Kidney (tissue), 14 donors: ENCODE results near the gene POLR1A. TPM values are rescaled to one million over a fixed set of nuclear protein-coding genes. Genes with fewer than 3 reads are reported as not detected.

Experiments used
- DNase-seq, 5 donors: peaks; one replicate each; pipeline ENCODE4 v3.0.0-alpha.2; 2013 to 2020
- FAIRE-seq: peaks from 2 replicates; lab custom pipeline; 2012; peaks lifted over from hg19 to GRCh38; lab: Jason Lieb, UNC
- H3K27ac ChIP-seq, 2 donors: one replicate each; pipeline ENCODE4 v1.7.0; 2013; ENCODE audit warnings: low read depth in 2 of 2, low read length in 2 of 2, inconsistent platforms in 1 of 2
- H3K27me3 ChIP-seq: one replicate; pipeline ENCODE4 v1.7.1; 2013; ENCODE audit warnings: low read length, inconsistent platforms; ENCODE audit not compliant: control insufficient read depth, insufficient read depth
- H3K36me3 ChIP-seq, 3 donors: one replicate each; pipeline versions ENCODE4 v1.7.0 to v1.7.1; 2013; ENCODE audit warnings: low read length in 3 of 3, control low read depth in 1 of 3, inconsistent platforms in 1 of 3; ENCODE audit not compliant: insufficient read depth in 3 of 3, control insufficient read depth in 2 of 3
- H3K4me1 ChIP-seq, 3 donors: one replicate each; pipeline versions ENCODE4 v1.7.0 to v1.7.1; 2013; ENCODE audit warnings: low read length in 3 of 3, inconsistent platforms in 1 of 3, low read depth in 1 of 3; ENCODE audit not compliant: control insufficient read depth in 2 of 3, insufficient read depth in 2 of 3
- H3K4me3 ChIP-seq, 3 donors: one replicate each; pipeline versions ENCODE4 v1.7.0 to v1.8.1; 2013; ENCODE audit warnings: low read length in 3 of 3, control low read depth in 1 of 3, inconsistent platforms in 1 of 3
- H3K9ac ChIP-seq, 3 donors: one replicate each; pipeline versions ENCODE4 v1.7.0 to v1.7.1; 2013; ENCODE audit warnings: low read length in 3 of 3, control low read depth in 1 of 3, inconsistent platforms in 1 of 3
- H3K9me3 ChIP-seq, 3 donors: one replicate each; pipeline versions ENCODE4 v1.7.0 to v1.7.1; 2013; ENCODE audit warnings: low read length in 3 of 3, control low read depth in 1 of 3, inconsistent platforms in 1 of 3; ENCODE audit not compliant: control insufficient read depth in 2 of 3, insufficient read depth in 1 of 3
- CTCF ChIP-seq: IDR thresholded peaks from 3 replicates; pipeline ENCODE4 v1.5.1; 2012; ENCODE audit warnings: mild to moderate bottlenecking, moderate library complexity, borderline replicate concordance; ENCODE audit not compliant: insufficient read depth; ENCODE audit errors: extremely low read depth
- intact Hi-C: fragments of 100-400 bp; cut with DNase I; formaldehyde crosslinking; loops from one replicate; pipeline ENCODE4 v1.11.1; 2022
- polyA plus RNA-seq: library from polyadenylated mRNA; stranded (reverse); fragments of 350-450 nt; fragmentation: Illumina TruSeq; extraction: RNeasy Lipid Tissue Mini Kit (QIAGEN cat#74804); gene quantifications from one replicate; pipeline ENCODE4 v1.2.3, GENCODE V29; 2014; ENCODE audit warnings: low read depth, low replicate concordance; ENCODE audit not compliant: insufficient read depth
- total RNA-seq: library from RNA; stranded (reverse); fragmentation: NEBNext Ultra II Directional; extraction: Animal tissue kit (Norgen Biotek cat#: 25700); gene quantifications from one replicate; pipeline ENCODE4 v1.2.1, GENCODE V29; 2021
- donor health status: control.
- donor health status: control.
- donor health status: control.
- donor health status: control.
- donor health status: control.
- donor health status: DM: yes; HTN: yes; CAD: no.
- donor health status: Normal renal cell carcinoma (clear cell type).

Gene POLR1A
- total and polyA plus RNA-seq, 2 donors from 2014 or later: 3.4 to 33.7 TPM

- peaks cover 7 to 14% (median 12%) of the 10 kb centered on the region in 3 donors for H3K4me1 ChIP-seq
- H3K9me3 ChIP-seq: no peaks in the 10 kb centered on the region
- DNase-seq (peak in 1 of 5 donors; percentile 20), FAIRE-seq (no peak)
- intact Hi-C loops: no loop called here
- no peaks in the 10 kb centered on the region for H3K27me3 ChIP-seq
- no peak overlapping the region for H3K4me3 ChIP-seq
- no peak overlapping the region for H3K9ac ChIP-seq
- peaks cover 9 to 57% (median 29%) of the 10 kb centered on the region in 3 donors for H3K36me3 ChIP-seq
- no peak overlapping the region for H3K27ac ChIP-seq
- no peak for TF ChIP-seq CTCF
Measured at GRCh38 chr2:86042256-86043168, 63.2 kb downstream of the POLR1A start.

GRCh38 chr2:86039963-86040655 lies 65.6 kb downstream of the POLR1A start:
- no peak for TF ChIP-seq CTCF
- Histone ChIP-seq H3K27me3 (no peaks in the 10 kb centered on the region), H3K27ac (peak overlapping the region in 1 of 2 donors; percentile 13), H3K9ac (no peak overlapping the region), H3K9me3 (no peaks in the 10 kb centered on the region), H3K36me3 (peaks cover 9 to 39% (median 19%) of the 10 kb centered on the region in 3 donors), H3K4me1 (peaks cover 19 to 38% (median 36%) of the 10 kb centered on the region in 3 donors), H3K4me3 (no peak overlapping the region)
- peak in 1 of 5 donors; percentile 27 for DNase-seq
- no peak for FAIRE-seq
- intact Hi-C loops: no loop called here

GRCh38 chr2:86039178-86039962 lies 66.3 kb downstream of the POLR1A start:
- TF ChIP-seq CTCF: no peak
- peaks cover 19 to 38% (median 37%) of the 10 kb centered on the region in 3 donors for H3K4me1 ChIP-seq
- H3K27me3 ChIP-seq: no peaks in the 10 kb centered on the region
- peak overlapping the region in 1 of 3 donors; percentile 2 for H3K9ac ChIP-seq
- peak in 1 of 5 donors; percentile 24 for DNase-seq
- no peaks in the 10 kb centered on the region for H3K9me3 ChIP-seq
- peaks cover 7 to 33% (median 16%) of the 10 kb centered on the region in 3 donors for H3K36me3 ChIP-seq
- intact Hi-C loops: no loop called here
- H3K4me3 ChIP-seq: no peak overlapping the region
- H3K27ac ChIP-seq: peak overlapping the region; percentile 92 to 94
- no peak for FAIRE-seq
